Measurements from ENCODE around the gene CDC42BPA. TPM values are rescaled to one million over a fixed set of nuclear protein-coding genes. Genes with fewer than 3 reads are reported as not detected.

Gene CDC42BPA
- total RNA-seq, 1 experiment from 2014 or later = 30.1 TPM

DNA sequence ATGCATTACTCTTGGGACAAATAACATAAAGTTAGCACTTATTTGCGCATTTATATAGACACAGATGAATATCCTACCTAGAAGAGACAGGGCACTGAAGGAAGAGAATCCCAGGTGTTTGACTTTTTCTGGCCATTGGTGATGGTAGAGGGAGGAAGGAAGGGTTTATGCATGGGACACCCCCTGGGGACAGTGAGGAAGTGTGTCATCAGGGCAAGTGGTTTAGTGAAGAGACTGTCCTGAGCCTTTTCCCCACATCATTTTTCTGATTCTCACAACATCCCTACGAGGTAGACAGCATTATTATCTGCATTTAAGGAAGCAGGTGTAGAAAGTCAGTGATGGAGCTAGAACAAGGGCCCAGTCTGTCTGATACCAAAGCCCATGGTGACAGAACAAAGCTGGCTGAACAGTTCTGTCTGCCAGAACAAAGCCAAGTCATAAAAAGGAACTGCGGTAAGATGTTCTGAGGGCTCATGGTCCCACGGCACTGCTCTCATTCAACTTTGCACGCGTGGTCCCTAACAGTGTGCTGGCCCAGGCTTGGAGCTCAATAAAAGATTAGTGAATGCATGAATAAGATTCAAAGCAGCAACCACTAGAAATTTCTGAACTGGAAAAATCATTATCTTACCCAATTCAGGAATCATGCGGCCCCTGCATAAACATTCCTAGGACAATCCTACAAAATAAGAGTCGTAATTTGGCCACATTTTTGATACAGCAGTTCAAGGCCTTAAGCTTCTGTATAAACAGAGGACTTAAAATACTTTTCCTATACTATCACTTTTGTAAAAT is 12.2 kb upstream of the CDC42BPA start:
- no peak overlapping the region for H4K91ac ChIP-seq (ENCODE audit: insufficient read length, low read depth, low read length)
- H2BK20ac ChIP-seq (ENCODE audit: low read depth, low read length, poor library complexity, severe bottlenecking) = no peak overlapping the region
- H3T11ph ChIP-seq (ENCODE audit: low read length) = no peak overlapping the region
- no peak overlapping the region for H4K8ac ChIP-seq (replicated peaks; ENCODE audit: insufficient read length, low read depth, low read length)
- H3K27me3 ChIP-seq (ENCODE audit: insufficient read depth, low read length) = no peaks in the 10 kb centered on the region
- no peak overlapping the region for H4K5ac ChIP-seq (ENCODE audit: insufficient read length, low read depth, low read length)
- H3K4me2 ChIP-seq (ENCODE audit: insufficient read depth, insufficient read length, low read length) = no peak overlapping the region
- no peak overlapping the region for H2BK12ac ChIP-seq (ENCODE audit: insufficient read length, low read depth, low read length)
- peaks cover 9 to 14% (median 10%) of the 10 kb centered on the region in 3 experiments for H3K36me3 Mint-ChIP-seq (ENCODE audit: insufficient read depth in 1 of 3, low read depth in 3 of 3)
- H3K14ac ChIP-seq (ENCODE audit: insufficient read depth, low read length) = no peak overlapping the region
- H3K9ac ChIP-seq (ENCODE audit: extremely low read depth, insufficient read length, low read length) = no peak overlapping the region
- no peak overlapping the region for H3K23ac ChIP-seq (ENCODE audit: insufficient read length, low read depth, low read length)
- no peak overlapping the region for H3K18ac ChIP-seq (ENCODE audit: insufficient read length, low read depth, low read length)
- H3K27ac Mint-ChIP-seq = no peak overlapping the region; a peak in 2 of 7 replicates
- no peak overlapping the region for H2BK5ac ChIP-seq (ENCODE audit: insufficient read length, low read length)
- DNase-seq = no peak
- no peak overlapping the region for H3K56ac ChIP-seq (ENCODE audit: insufficient read length, low read depth, low read length)
- no peak overlapping the region for H2BK15ac ChIP-seq (ENCODE audit: low read depth, low read length)
- H3K4me1 Mint-ChIP-seq = peaks cover 15 to 17% of the 10 kb centered on the region in 2 experiments
- peaks cover 5% of the 10 kb centered on the region for H3K9me3 ChIP-seq (ENCODE audit: control insufficient read depth, low read depth, low read length)
- peaks cover 2% of the 10 kb centered on the region for H3K27me3 Mint-ChIP-seq (ENCODE audit: low read depth)
- no peak for TF ChIP-seq CTCF (conservative IDR thresholded peaks at IDR 0.05)
- H3K4me3 Mint-ChIP-seq = no peak overlapping the region
- no peak overlapping the region for H2AFZ ChIP-seq (ENCODE audit: low read length)
- no CpG with 5 or more reads among the region's 8 CpGs for WGBS (ENCODE audit: extremely low coverage, insufficient read length, low lambda C conversion rate)
- H2BK120ac ChIP-seq (ENCODE audit: low read depth, low read length, poor library complexity, severe bottlenecking) = no peak overlapping the region
- no peak overlapping the region for H2AK5ac ChIP-seq (ENCODE audit: insufficient read length, low read length)
- no peaks in the 10 kb centered on the region for H3K23me2 ChIP-seq (ENCODE audit: insufficient read length, low read depth, low read length, poor library complexity, severe bottlenecking)
- no peaks in the 10 kb centered on the region for H3K79me1 ChIP-seq (ENCODE audit: insufficient read depth, low read depth, low read length, poor library complexity, severe bottlenecking)
- H3K27ac ChIP-seq (ENCODE audit: insufficient read length, low read depth, low read length) = no peak overlapping the region
- no peak overlapping the region for H3K4ac ChIP-seq (ENCODE audit: low read depth, low read length)
- no peaks in the 10 kb centered on the region for H3K79me2 ChIP-seq (ENCODE audit: insufficient read depth, low read length)
- H3K9me3 Mint-ChIP-seq = peaks cover 15 to 18% of the 10 kb centered on the region in 2 experiments
- H3K4me1 ChIP-seq (ENCODE audit: insufficient read depth, low read length) = peaks cover 4% of the 10 kb centered on the region; the same call in 1 of the 2 replicates
- no peaks in the 10 kb centered on the region for H4K20me1 ChIP-seq (ENCODE audit: control insufficient read depth, insufficient read depth, insufficient read length)

All from H9 (cell line).